ENCODE measurements around the gene MAP3K14.

The MAP3K14 gene

DNA sequence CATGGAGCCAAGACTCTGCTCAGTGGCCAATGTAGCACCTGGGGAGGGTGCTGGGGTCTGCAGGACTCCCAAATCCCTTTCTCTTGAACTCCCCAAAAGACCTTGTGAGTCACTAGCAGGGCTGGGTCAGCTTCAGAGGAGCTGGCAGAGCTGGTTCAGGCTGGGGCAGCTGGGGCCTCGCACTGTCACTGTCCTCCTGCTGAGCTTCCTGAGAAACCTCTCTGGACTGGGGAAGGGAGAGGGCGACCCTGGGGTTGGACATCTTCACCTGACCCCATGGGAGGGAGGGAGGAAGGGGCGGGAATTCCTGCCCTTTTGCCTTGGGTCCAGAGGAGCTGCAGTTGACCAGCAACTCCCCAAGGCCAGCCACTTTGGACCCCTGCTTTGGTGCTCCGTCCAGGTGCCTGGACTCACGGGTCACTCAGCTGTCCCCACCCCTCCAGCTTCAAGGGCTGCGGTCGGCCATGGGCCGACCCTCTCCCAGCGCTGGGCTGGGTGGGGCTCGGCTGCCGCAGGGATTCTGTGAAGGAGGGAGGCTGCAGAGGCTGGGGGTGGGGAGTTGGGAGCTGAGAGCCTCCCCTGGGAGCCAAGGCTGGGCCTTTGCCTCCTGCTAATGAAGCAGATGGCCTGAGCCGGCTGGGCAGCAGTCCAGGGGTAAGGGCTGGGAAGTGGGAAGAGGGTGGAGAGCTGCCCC lies 85.9 kb downstream of the MAP3K14 start:
- H3K27me3 ChIP-seq (ENCODE audit: control insufficient read depth in 5 of 5, insufficient read depth in 4 of 5, low read length in 5 of 5) = no peaks in the 10 kb centered on the region
- no peak overlapping the region for H3K9ac ChIP-seq (ENCODE audit: low read length in 5 of 5)
- H3K4me1 ChIP-seq (ENCODE audit: control insufficient read depth in 5 of 5, insufficient read depth in 5 of 5, low read length in 5 of 5) = peaks cover 10 to 59% (median 56%) of the 10 kb centered on the region in 5 donors
- H3K36me3 ChIP-seq (ENCODE audit: control insufficient read depth in 5 of 5, insufficient read depth in 5 of 5, low read length in 5 of 5) = peaks cover 0 to 19% (median 8%) of the 10 kb centered on the region in 5 donors
- no peaks in the 10 kb centered on the region for H3K9me3 ChIP-seq (ENCODE audit: control insufficient read depth in 5 of 5, low read length in 5 of 5)
- H3K27ac ChIP-seq (ENCODE audit: low read depth, low read length) = peak overlapping the region; percentile 46
- H3K4me3 ChIP-seq (ENCODE audit: low read depth in 1 of 5, low read length in 5 of 5) = peak overlapping the region in 1 of 5 donors; percentile 9

DNA sequence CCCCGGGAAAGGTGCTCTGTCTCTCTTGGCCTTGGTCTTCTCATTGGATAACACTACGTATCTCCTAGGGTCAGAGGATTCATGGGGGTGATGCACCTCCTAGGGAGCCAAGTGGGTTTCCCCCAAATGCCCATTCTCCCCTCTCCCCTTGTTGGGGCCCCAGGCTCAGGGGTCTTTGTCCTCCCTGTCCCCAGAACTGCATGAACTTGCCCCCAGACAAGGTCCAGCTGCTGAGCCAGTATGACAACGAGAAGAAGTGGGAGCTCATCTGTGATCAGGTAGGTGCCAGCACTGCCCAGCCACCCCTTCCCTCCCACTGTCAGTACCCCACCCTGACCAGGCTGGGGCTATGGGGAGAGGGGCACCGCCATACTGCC lies 86.4 kb downstream of the MAP3K14 start:
- Histone ChIP-seq H3K27me3 (ENCODE audit: control insufficient read depth in 5 of 5, insufficient read depth in 4 of 5, low read length in 5 of 5) (no peaks in the 10 kb centered on the region), H3K9ac (ENCODE audit: low read length in 5 of 5) (peak overlapping the region in 1 of 5 donors; percentile 20), H3K36me3 (ENCODE audit: control insufficient read depth in 5 of 5, insufficient read depth in 5 of 5, low read length in 5 of 5) (peaks cover 0 to 18% (median 8%) of the 10 kb centered on the region in 5 donors), H3K27ac (ENCODE audit: low read depth, low read length) (peak overlapping the region; percentile 92), H3K4me3 (ENCODE audit: low read depth in 1 of 5, low read length in 5 of 5) (no peak overlapping the region), H3K9me3 (ENCODE audit: control insufficient read depth in 5 of 5, low read length in 5 of 5) (no peaks in the 10 kb centered on the region), H3K4me1 (ENCODE audit: control insufficient read depth in 5 of 5, insufficient read depth in 5 of 5, low read length in 5 of 5) (peaks cover 10 to 65% (median 62%) of the 10 kb centered on the region in 5 donors)

DNA sequence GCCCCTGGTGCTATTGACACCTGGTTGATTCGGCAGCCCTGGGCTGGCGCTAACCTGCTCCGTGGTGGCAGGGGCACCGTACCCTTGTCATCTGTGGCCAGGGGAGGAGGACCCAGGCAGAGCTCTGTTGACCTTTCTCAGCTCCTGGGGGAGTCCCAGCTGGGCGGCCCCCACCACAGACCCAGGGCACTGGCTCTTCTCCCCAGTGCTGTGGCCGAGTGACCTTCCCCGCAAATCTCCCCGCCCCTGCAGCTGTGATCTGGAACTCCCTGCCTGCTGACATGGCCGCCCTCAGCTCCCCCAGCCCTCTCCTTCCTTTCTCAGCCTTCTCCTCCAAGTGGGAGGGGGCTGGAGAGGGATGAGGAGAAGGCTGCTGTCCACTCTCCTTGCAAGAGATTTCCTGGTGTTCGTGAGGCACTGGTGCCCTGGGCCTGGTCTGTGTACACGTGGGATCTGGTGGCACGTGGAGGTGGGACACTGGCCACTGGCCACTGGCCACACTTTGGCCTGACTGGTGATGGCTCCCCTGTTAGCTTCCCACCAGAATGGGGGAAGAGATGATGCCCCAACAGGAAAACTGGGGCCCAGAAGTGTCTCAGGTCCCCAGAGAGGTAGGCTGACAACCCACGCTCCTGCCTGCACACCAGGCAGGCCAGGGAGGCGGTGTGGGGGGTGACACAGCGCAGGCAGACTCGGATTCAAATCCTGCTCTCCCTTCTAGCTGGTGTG lies 87.0 kb downstream of the MAP3K14 start:
- H3K9me3 ChIP-seq (ENCODE audit: control insufficient read depth in 5 of 5, low read length in 5 of 5) = no peaks in the 10 kb centered on the region
- H3K9ac ChIP-seq (ENCODE audit: low read length in 5 of 5) = peak overlapping the region in 4 of 5 donors; percentile 20 to 55 (median 36)
- H3K36me3 ChIP-seq (ENCODE audit: control insufficient read depth in 5 of 5, insufficient read depth in 5 of 5, low read length in 5 of 5) = peaks cover 0 to 18% (median 8%) of the 10 kb centered on the region in 5 donors
- peak overlapping the region; percentile 92 for H3K27ac ChIP-seq (ENCODE audit: low read depth, low read length)
- no peaks in the 10 kb centered on the region for H3K27me3 ChIP-seq (ENCODE audit: control insufficient read depth in 5 of 5, insufficient read depth in 4 of 5, low read length in 5 of 5)
- peaks cover 8 to 70% (median 67%) of the 10 kb centered on the region in 5 donors for H3K4me1 ChIP-seq (ENCODE audit: control insufficient read depth in 5 of 5, insufficient read depth in 5 of 5, low read length in 5 of 5)
- peak overlapping the region in 2 of 5 donors; percentile 20 to 23 for H3K4me3 ChIP-seq (ENCODE audit: low read depth in 1 of 5, low read length in 5 of 5)

DNA sequence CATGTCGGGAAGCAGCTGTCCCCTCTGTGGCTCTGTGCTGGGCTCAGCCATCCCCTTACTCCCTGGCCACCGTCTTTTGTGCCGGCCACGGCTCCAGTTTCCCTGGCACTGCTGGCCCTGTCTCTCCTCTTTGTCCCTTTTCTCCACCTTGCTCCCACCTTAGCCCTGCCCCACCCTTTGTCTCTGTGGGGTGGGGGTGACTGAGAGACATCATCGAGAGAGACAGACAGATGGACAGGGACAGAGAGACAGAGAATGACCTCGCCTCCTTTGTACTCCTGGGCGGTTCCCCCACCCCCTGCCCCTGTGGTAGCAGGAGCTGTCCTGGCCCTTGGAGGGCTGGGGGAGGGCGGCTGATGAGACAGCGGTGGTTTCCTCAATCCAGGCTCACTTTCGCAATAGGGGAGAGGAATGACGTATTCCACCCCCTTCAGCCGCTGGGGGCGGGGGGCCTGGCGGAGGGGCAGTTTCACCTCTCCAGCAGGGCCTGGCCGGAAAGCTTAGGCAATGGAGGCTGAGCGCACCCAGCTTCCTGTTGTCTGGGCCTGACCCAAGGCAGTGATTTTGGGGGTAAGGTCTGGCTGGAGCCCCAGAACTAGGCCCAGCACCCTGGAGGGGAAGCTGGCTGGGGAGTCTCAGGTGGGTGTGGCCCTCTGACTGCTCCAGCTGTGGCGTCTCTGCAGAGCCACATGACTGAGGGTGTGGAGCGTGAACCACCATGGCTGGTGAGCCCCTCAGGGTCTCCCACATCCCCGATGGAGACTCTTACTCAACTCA lies 87.9 kb downstream of the MAP3K14 start:
- peak overlapping the region; percentile 55 to 75 (median 65) for H3K9ac ChIP-seq (ENCODE audit: low read length in 5 of 5)
- peaks cover 0 to 15% (median 7%) of the 10 kb centered on the region in 5 donors for H3K36me3 ChIP-seq (ENCODE audit: control insufficient read depth in 5 of 5, insufficient read depth in 5 of 5, low read length in 5 of 5)
- peaks cover 8 to 79% (median 76%) of the 10 kb centered on the region in 5 donors for H3K4me1 ChIP-seq (ENCODE audit: control insufficient read depth in 5 of 5, insufficient read depth in 5 of 5, low read length in 5 of 5)
- H3K27me3 ChIP-seq (ENCODE audit: control insufficient read depth in 5 of 5, insufficient read depth in 4 of 5, low read length in 5 of 5) = no peaks in the 10 kb centered on the region
- H3K9me3 ChIP-seq (ENCODE audit: control insufficient read depth in 5 of 5, low read length in 5 of 5) = no peaks in the 10 kb centered on the region
- peak overlapping the region in 4 of 5 donors; percentile 6 to 27 (median 22) for H3K4me3 ChIP-seq (ENCODE audit: low read depth in 1 of 5, low read length in 5 of 5)
- H3K27ac ChIP-seq (ENCODE audit: low read depth, low read length) = peak overlapping the region; percentile 92

DNA sequence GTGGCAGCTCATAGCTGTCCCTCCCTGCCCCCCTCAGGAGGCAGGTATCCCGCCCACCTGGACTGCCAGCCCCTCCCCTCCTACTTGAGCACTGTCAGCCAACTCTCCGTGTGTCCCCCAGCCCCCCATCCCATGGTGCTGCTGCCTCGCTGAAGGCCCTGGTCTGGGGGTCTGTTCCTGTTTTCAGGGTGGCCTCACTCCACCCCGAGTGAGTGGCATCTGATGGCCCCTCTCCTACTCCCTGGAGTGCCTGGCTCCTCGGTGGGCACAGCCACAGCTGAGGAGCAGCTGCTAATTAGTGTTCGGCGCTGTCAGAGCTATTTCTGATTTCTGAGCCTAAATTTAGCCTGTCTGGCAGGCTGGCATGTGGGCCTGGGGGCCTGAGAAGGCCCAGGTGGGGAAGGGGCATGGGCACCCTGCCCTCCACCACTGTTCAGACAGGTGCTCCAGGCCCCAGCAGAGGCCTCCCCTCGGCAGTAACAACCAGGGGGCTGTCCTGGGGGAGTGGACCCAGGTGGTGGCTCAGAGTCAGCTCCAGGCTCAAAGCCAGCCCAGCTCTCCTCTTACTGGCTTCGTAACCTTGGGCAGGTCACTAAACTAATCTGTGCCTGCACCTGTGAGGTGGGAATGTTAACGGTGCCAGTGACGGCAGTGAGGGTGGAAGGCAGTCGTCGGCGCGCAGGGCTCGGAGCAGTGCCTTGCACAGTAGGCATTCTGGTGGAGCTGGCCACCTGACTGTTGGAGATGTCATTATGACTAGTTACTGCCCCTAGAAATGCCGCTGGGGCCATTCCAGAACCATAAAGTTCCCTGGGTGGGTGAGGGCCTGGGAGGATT lies 88.7 kb downstream of the MAP3K14 start:
- Histone ChIP-seq H3K9ac (ENCODE audit: low read length in 5 of 5) (peak overlapping the region; percentile 63 to 75 (median 65)), H3K4me3 (ENCODE audit: low read depth in 1 of 5, low read length in 5 of 5) (peak overlapping the region in 3 of 5 donors; percentile 6 to 27 (median 20)), H3K9me3 (ENCODE audit: control insufficient read depth in 5 of 5, low read length in 5 of 5) (no peaks in the 10 kb centered on the region), H3K27ac (ENCODE audit: low read depth, low read length) (peak overlapping the region; percentile 92), H3K27me3 (ENCODE audit: control insufficient read depth in 5 of 5, insufficient read depth in 4 of 5, low read length in 5 of 5) (no peaks in the 10 kb centered on the region), H3K4me1 (ENCODE audit: control insufficient read depth in 5 of 5, insufficient read depth in 5 of 5, low read length in 5 of 5) (peaks cover 10 to 87% (median 83%) of the 10 kb centered on the region in 5 donors), H3K36me3 (ENCODE audit: control insufficient read depth in 5 of 5, insufficient read depth in 5 of 5, low read length in 5 of 5) (peaks cover 0 to 7% (median 3%) of the 10 kb centered on the region in 5 donors)

DNA sequence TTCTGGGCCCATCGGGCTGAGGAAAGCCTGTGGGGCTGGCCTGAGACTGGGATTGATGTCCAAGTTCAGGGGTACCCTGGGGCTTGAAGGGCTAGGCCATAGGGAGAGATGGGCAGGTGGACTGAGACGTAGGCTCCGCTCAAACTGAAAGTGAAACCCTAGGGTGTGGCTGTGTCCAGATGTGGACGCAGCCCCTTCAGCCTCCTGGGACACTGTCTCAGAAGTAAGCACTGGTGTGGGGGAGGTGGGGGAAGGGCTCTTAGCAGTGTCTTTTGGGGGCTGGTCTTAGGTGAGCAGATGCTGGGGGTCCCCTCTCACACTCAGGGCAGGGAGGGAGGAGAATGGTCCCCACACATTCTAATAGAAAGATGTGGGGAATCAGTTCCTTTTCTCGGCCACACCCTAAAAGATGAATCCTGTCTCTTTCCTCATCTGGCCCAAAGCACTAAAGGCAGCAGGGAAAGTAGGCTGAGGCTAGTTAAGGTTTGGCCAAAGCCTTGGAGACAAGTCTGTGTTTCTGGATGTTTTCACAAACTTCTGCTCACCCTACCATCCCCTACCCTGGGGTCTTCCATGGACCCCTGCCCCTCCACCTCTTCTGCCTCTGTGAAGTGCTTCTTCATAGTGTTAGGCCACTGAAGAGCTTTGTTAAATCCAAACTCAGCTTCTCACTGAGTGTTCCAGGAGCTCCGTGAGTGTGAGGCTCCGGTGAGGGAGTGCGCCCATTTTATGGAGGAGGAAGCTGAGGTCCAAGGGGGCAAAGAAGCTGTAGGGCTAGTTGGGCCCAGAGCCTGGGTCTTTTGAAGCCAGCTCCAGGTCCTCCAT lies 89.5 kb downstream of the MAP3K14 start:
- Histone ChIP-seq H3K9ac (ENCODE audit: low read length in 5 of 5) (peak overlapping the region; percentile 38 to 75 (median 65)), H3K9me3 (ENCODE audit: control insufficient read depth in 5 of 5, low read length in 5 of 5) (no peaks in the 10 kb centered on the region), H3K4me3 (ENCODE audit: low read depth in 1 of 5, low read length in 5 of 5) (peak overlapping the region in 3 of 5 donors; percentile 27 to 59 (median 44)), H3K4me1 (ENCODE audit: control insufficient read depth in 5 of 5, insufficient read depth in 5 of 5, low read length in 5 of 5) (peaks cover 10 to 95% (median 92%) of the 10 kb centered on the region in 5 donors), H3K27ac (ENCODE audit: low read depth, low read length) (peak overlapping the region; percentile 92), H3K27me3 (ENCODE audit: control insufficient read depth in 5 of 5, insufficient read depth in 4 of 5, low read length in 5 of 5) (no peaks in the 10 kb centered on the region), H3K36me3 (ENCODE audit: control insufficient read depth in 5 of 5, insufficient read depth in 5 of 5, low read length in 5 of 5) (peaks cover 0 to under 1% (median 0%) of the 10 kb centered on the region in 5 donors)

DNA sequence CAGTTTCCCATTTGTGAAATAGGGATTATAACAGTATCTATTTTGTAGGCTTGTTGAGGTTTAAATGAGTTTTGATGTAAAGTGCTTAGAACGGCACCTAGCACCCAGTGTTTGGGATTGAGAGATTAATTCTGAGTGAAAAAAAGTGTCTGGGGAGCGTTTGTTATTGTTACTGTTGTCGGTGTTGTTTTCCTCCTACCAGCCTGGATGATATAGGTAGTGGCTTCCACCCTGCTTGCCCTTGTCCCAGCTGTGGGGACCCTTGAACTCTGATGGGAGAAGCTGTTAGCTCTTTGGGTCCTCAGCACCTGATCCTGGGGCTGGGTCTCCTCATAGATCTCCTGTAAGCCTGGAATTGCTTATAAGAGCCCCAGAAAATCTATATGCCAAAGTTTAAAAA lies 90.2 kb downstream of the MAP3K14 start:
- Histone ChIP-seq H3K4me3 (ENCODE audit: low read depth in 1 of 5, low read length in 5 of 5) (peak overlapping the region in 3 of 5 donors; percentile 27 to 44 (median 27)), H3K9me3 (ENCODE audit: control insufficient read depth in 5 of 5, low read length in 5 of 5) (no peaks in the 10 kb centered on the region), H3K9ac (ENCODE audit: low read length in 5 of 5) (peak overlapping the region; percentile 6 to 42 (median 38)), H3K27me3 (ENCODE audit: control insufficient read depth in 5 of 5, insufficient read depth in 4 of 5, low read length in 5 of 5) (no peaks in the 10 kb centered on the region), H3K27ac (ENCODE audit: low read depth, low read length) (peak overlapping the region; percentile 92), H3K36me3 (ENCODE audit: control insufficient read depth in 5 of 5, insufficient read depth in 5 of 5, low read length in 5 of 5) (no peaks in the 10 kb centered on the region), H3K4me1 (ENCODE audit: control insufficient read depth in 5 of 5, insufficient read depth in 5 of 5, low read length in 5 of 5) (peaks cover 10 to 94% (median 90%) of the 10 kb centered on the region in 5 donors)

DNA sequence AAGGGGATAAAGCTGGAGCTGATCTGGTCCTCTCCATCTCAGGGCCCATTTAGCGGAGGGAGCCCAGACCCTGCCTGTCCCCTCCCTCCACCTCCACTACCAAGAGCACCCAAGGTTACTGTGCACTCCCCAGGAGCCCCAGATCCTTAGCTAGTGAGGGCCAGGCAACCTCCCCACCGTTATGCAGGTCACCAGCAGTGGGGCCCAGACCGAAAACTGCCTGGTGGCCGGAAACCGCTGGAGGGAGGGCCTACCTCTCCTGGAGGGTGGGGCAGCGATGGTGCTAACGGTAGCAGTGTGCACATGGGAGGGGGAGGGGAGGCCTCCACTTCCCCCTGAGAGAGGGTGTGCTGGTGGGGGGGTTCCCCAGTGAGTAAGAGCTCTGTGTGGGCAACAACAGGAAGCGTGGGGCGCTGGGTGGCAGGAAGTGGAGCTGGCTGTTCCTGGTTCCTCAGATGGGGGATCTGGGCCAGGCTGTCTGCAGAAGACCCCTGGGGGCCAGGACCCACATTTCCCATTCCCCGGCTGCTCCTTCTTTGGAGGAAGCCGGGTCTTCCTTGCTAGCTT lies 90.8 kb downstream of the MAP3K14 start:
- peak overlapping the region; percentile 92 for H3K27ac ChIP-seq (ENCODE audit: low read depth, low read length)
- peak overlapping the region in 4 of 5 donors; percentile 12 to 41 (median 33) for H3K9ac ChIP-seq (ENCODE audit: low read length in 5 of 5)
- no peaks in the 10 kb centered on the region for H3K27me3 ChIP-seq (ENCODE audit: control insufficient read depth in 5 of 5, insufficient read depth in 4 of 5, low read length in 5 of 5)
- H3K4me1 ChIP-seq (ENCODE audit: control insufficient read depth in 5 of 5, insufficient read depth in 5 of 5, low read length in 5 of 5) = peaks cover 10 to 93% (median 88%) of the 10 kb centered on the region in 5 donors
- H3K36me3 ChIP-seq (ENCODE audit: control insufficient read depth in 5 of 5, insufficient read depth in 5 of 5, low read length in 5 of 5) = no peaks in the 10 kb centered on the region
- H3K9me3 ChIP-seq (ENCODE audit: control insufficient read depth in 5 of 5, low read length in 5 of 5) = no peaks in the 10 kb centered on the region
- H3K4me3 ChIP-seq (ENCODE audit: low read depth in 1 of 5, low read length in 5 of 5) = peak overlapping the region in 4 of 5 donors; percentile 16 to 77 (median 36)

Measured in subcutaneous abdominal adipose tissue (tissue), 5 donors.